DND-41 (cell line): Measurements from ENCODE around the gene FHAD1.

ENCODE experiments used
- CTCF ChIP-seq: IDR thresholded peaks from 2 replicates; pipeline ENCODE4 v1.5.1; 2012; ENCODE audit warnings: borderline replicate concordance, low read length, moderate library complexity, mild to moderate bottlenecking; ENCODE audit not compliant: poor library complexity, severe bottlenecking; ENCODE audit errors: extremely low read depth
- EZH2 ChIP-seq: IDR thresholded peaks from 3 replicates; pipeline ENCODE4 v1.6.1; 2012; ENCODE audit warnings: borderline replicate concordance, low read depth, mild to moderate bottlenecking, moderate library complexity, low read length, inconsistent platforms; ENCODE audit not compliant: severe bottlenecking

GRCh38 chr1:15310544-15310943 lies 63.5 kb downstream of the FHAD1 start:
- TF ChIP-seq CTCF, result no peak
- no peak for TF ChIP-seq EZH2
